Endometrial microvascular endothelial cells (primary cell): ENCODE measurements around the gene DOCK8. TPM values are rescaled to one million over a fixed set of nuclear protein-coding genes. Genes with fewer than 3 reads are reported as not detected.

Experiments
- in situ Hi-C: cut with HindIII; loops from 2 replicates; pipeline ENCODE4 v1.10.0; 2017; ENCODE audit warnings: low sequenced_read_pairs, low pct_unique_long_range_greater_than_20kb; ENCODE audit errors: inconsistent ontology term
- total RNA-seq: library from RNA; depleted of rRNA; stranded (reverse); fragments of >200 nt; gene quantifications from one replicate; pipeline ENCODE4 v1.2.3, GENCODE V29; 2015; ENCODE audit errors: inconsistent ontology term

Gene DOCK8
- total RNA-seq, 1 donor from 2014 or later, result not detected

GRCh38 chr9:503881-504852, 289.5 kb downstream of the DOCK8 start, which contains the start of gene KANK1:
KANK1 (plus strand) TSS chr9:504695.
- in situ Hi-C loops, result no loop called here

- in situ Hi-C loops, result no loop called here
Observed at GRCh38 chr9:504921-505740, 290.5 kb downstream of the DOCK8 start.

- in situ Hi-C loops, result no loop called here
Observed at GRCh38 chr9:505741-506059, 291.0 kb downstream of the DOCK8 start.

- in situ Hi-C loops, result no loop called here
Observed at GRCh38 chr9:506281-506680, 291.6 kb downstream of the DOCK8 start.

- in situ Hi-C loops, result no loop called here
Observed at GRCh38 chr9:511861-512260, 297.2 kb downstream of the DOCK8 start.

GRCh38 chr9:512555-513272, 298.0 kb downstream of the DOCK8 start:
- in situ Hi-C loops, result no loop called here

Other genes starting within 250 kb of the DOCK8 start
- 2.7 TPM for gene WASHC1, start 185.4 kb upstream of the DOCK8 start, total RNA-seq
- gene FOXD4, start 96.4 kb upstream of the DOCK8 start, total RNA-seq, result not detected
- gene ZNG1A, start 35.8 kb upstream of the DOCK8 start, total RNA-seq, result 24.8 TPM